ENCODE results near the gene MLXIP.

- no peak for TF ChIP-seq CTCF (conservative IDR thresholded peaks at IDR 0.05; ENCODE audit: low read length)
- no peak for TF ChIP-seq EZH2phosphoT487 (IDR thresholded peaks at IDR 0.05; ENCODE audit: borderline replicate concordance)
Observed at GRCh38 chr12:122189626-122190475, 111.3 kb downstream of the MLXIP start.

Data from Loucy (cell line).